ENCODE results near the gene TEX38. TPM values are rescaled to one million over a fixed set of nuclear protein-coding genes. Genes with fewer than 3 reads are reported as not detected.
"Not testable (repeated sequence)": the region's sequence is repeated elsewhere in the genome, so short reads cannot be mapped to it uniquely, and the experiment has no call there.

TEX38 gene
- total RNA-seq, 1 donor from 2014 or later: not detected

GRCh38 chr1:46718340-46718726, 46.7 kb downstream of the TEX38 start:
- Histone ChIP-seq H3K27ac (ENCODE audit: low read depth, low read length) (peak overlapping the region; percentile 79), H3K27me3 (ENCODE audit: control insufficient read depth in 3 of 3, insufficient read depth in 3 of 3, low read length in 3 of 3) (no peaks in the 10 kb centered on the region), H3K9ac (ENCODE audit: low read depth in 1 of 3, low read length in 3 of 3) (peak overlapping the region; percentile 91 to 95 (median 92)), H3K9me3 (ENCODE audit: control insufficient read depth in 3 of 3, low read length in 3 of 3) (no peaks in the 10 kb centered on the region), H3K36me3 (ENCODE audit: control insufficient read depth in 3 of 3, insufficient read depth in 3 of 3, low read length in 3 of 3) (peaks cover 3 to 13% (median 5%) of the 10 kb centered on the region in 3 donors), H3K4me1 (ENCODE audit: control insufficient read depth in 3 of 3, insufficient read depth in 3 of 3, low read length in 3 of 3) (peaks cover 24 to 28% (median 26%) of the 10 kb centered on the region in 3 donors), H3K4me3 (ENCODE audit: low read length in 3 of 3) (peak overlapping the region; percentile 86 to 96 (median 92))

- Histone ChIP-seq H3K4me3 (ENCODE audit: low read length in 3 of 3) (peak within 1 kb of the TSS; percentile 86 to 96 (median 92)), H3K9ac (ENCODE audit: low read depth in 1 of 3, low read length in 3 of 3) (peak within 1 kb of the TSS; percentile 91 to 95 (median 92)), H3K27ac (ENCODE audit: low read depth, low read length) (peak within 1 kb of the TSS; percentile 79), H3K4me1 (ENCODE audit: control insufficient read depth in 3 of 3, insufficient read depth in 3 of 3, low read length in 3 of 3) (peaks cover 24 to 28% (median 26%) of the 10 kb centered on the region in 3 donors), H3K9me3 (ENCODE audit: control insufficient read depth in 3 of 3, low read length in 3 of 3) (no peaks in the 10 kb centered on the region), H3K27me3 (ENCODE audit: control insufficient read depth in 3 of 3, insufficient read depth in 3 of 3, low read length in 3 of 3) (no peaks in the 10 kb centered on the region), H3K36me3 (ENCODE audit: control insufficient read depth in 3 of 3, insufficient read depth in 3 of 3, low read length in 3 of 3) (peaks cover 2 to 13% (median 3%) of the 10 kb centered on the region in 3 donors)
Observed at GRCh38 chr1:46718727-46719622, 47.3 kb downstream of the TEX38 start, which contains the start of gene EFCAB14. EFCAB14 (minus strand) TSS chr1:46719114; CDS start chr1:46718087, 1,027 bp downstream.

- no peaks in the 10 kb centered on the region for H3K9me3 ChIP-seq (ENCODE audit: control insufficient read depth in 3 of 3, low read length in 3 of 3)
- peak overlapping the region; percentile 79 for H3K27ac ChIP-seq (ENCODE audit: low read depth, low read length)
- peak overlapping the region in 2 of 3 donors; percentile 91 to 95 for H3K9ac ChIP-seq (ENCODE audit: low read depth in 1 of 3, low read length in 3 of 3)
- no peaks in the 10 kb centered on the region for H3K27me3 ChIP-seq (ENCODE audit: control insufficient read depth in 3 of 3, insufficient read depth in 3 of 3, low read length in 3 of 3)
- peaks cover 2 to 11% (median 3%) of the 10 kb centered on the region in 3 donors for H3K36me3 ChIP-seq (ENCODE audit: control insufficient read depth in 3 of 3, insufficient read depth in 3 of 3, low read length in 3 of 3)
- H3K4me3 ChIP-seq (ENCODE audit: low read length in 3 of 3): peak overlapping the region; percentile 74 to 96 (median 92)
- peaks cover 24 to 28% (median 26%) of the 10 kb centered on the region in 3 donors for H3K4me1 ChIP-seq (ENCODE audit: control insufficient read depth in 3 of 3, insufficient read depth in 3 of 3, low read length in 3 of 3)
Observed at GRCh38 chr1:46719689-46720088, 48.0 kb downstream of the TEX38 start.

GRCh38 chr1:46720319-46720718, 48.7 kb downstream of the TEX38 start:
- H3K27me3 ChIP-seq (ENCODE audit: control insufficient read depth in 3 of 3, insufficient read depth in 3 of 3, low read length in 3 of 3); H3K4me3 ChIP-seq (ENCODE audit: low read length in 3 of 3); H3K36me3 ChIP-seq (ENCODE audit: control insufficient read depth in 3 of 3, insufficient read depth in 3 of 3, low read length in 3 of 3); H3K27ac ChIP-seq (ENCODE audit: low read depth, low read length); H3K9me3 ChIP-seq (ENCODE audit: control insufficient read depth in 3 of 3, low read length in 3 of 3); H3K9ac ChIP-seq (ENCODE audit: low read depth in 1 of 3, low read length in 3 of 3): not testable (repeated sequence)
- H3K4me1 ChIP-seq (ENCODE audit: control insufficient read depth in 3 of 3, insufficient read depth in 3 of 3, low read length in 3 of 3): peaks cover 30 to 34% (median 30%) of the 10 kb centered on the region in 3 donors

GRCh38 chr1:46721204-46721603, 49.5 kb downstream of the TEX38 start:
- Histone ChIP-seq H3K9ac (ENCODE audit: low read depth in 1 of 3, low read length in 3 of 3) (no peak overlapping the region), H3K4me1 (ENCODE audit: control insufficient read depth in 3 of 3, insufficient read depth in 3 of 3, low read length in 3 of 3) (peaks cover 30 to 34% (median 30%) of the 10 kb centered on the region in 3 donors), H3K36me3 (ENCODE audit: control insufficient read depth in 3 of 3, insufficient read depth in 3 of 3, low read length in 3 of 3) (no peaks in the 10 kb centered on the region), H3K9me3 (ENCODE audit: control insufficient read depth in 3 of 3, low read length in 3 of 3) (no peaks in the 10 kb centered on the region), H3K27ac (ENCODE audit: low read depth, low read length) (no peak overlapping the region), H3K27me3 (ENCODE audit: control insufficient read depth in 3 of 3, insufficient read depth in 3 of 3, low read length in 3 of 3) (no peaks in the 10 kb centered on the region), H3K4me3 (ENCODE audit: low read length in 3 of 3) (no peak overlapping the region)

- H3K27me3 ChIP-seq (ENCODE audit: control insufficient read depth in 3 of 3, insufficient read depth in 3 of 3, low read length in 3 of 3): no peaks in the 10 kb centered on the region
- H3K27ac ChIP-seq (ENCODE audit: low read depth, low read length): no peak overlapping the region
- no peaks in the 10 kb centered on the region for H3K36me3 ChIP-seq (ENCODE audit: control insufficient read depth in 3 of 3, insufficient read depth in 3 of 3, low read length in 3 of 3)
- no peaks in the 10 kb centered on the region for H3K9me3 ChIP-seq (ENCODE audit: control insufficient read depth in 3 of 3, low read length in 3 of 3)
- H3K9ac ChIP-seq (ENCODE audit: low read depth in 1 of 3, low read length in 3 of 3): no peak overlapping the region
- no peak overlapping the region for H3K4me3 ChIP-seq (ENCODE audit: low read length in 3 of 3)
- peaks cover 27 to 30% (median 28%) of the 10 kb centered on the region in 3 donors for H3K4me1 ChIP-seq (ENCODE audit: control insufficient read depth in 3 of 3, insufficient read depth in 3 of 3, low read length in 3 of 3)
Observed at GRCh38 chr1:46721686-46722205, 50.1 kb downstream of the TEX38 start.

Other genes with a start within 250 kb of the TEX38 start
- not detected for gene DMBX1, start 182.0 kb upstream of the TEX38 start, total RNA-seq
- gene KNCN, start 120.2 kb upstream of the TEX38 start, total RNA-seq: not detected
- gene MKNK1, start 67.6 kb upstream of the TEX38 start, total RNA-seq: 20.4 TPM
- 14.1 TPM for gene MOB3C, start 55.0 kb upstream of the TEX38 start, total RNA-seq
- 50.1 TPM for gene ATPAF1, start 3.5 kb upstream of the TEX38 start, total RNA-seq
- 50.6 TPM for gene EFCAB14, start 47.3 kb downstream of the TEX38 start, total RNA-seq
- not detected for gene CYP4B1, start 127.2 kb downstream of the TEX38 start, total RNA-seq